ENCODE results near the gene TUBE1. TPM values are rescaled to one million over a fixed set of nuclear protein-coding genes. Genes with fewer than 3 reads are reported as not detected.

Gene TUBE1
- total and polyA plus RNA-seq, 2 experiments from 2014 or later: 26.3 to 27.7 TPM

DNA sequence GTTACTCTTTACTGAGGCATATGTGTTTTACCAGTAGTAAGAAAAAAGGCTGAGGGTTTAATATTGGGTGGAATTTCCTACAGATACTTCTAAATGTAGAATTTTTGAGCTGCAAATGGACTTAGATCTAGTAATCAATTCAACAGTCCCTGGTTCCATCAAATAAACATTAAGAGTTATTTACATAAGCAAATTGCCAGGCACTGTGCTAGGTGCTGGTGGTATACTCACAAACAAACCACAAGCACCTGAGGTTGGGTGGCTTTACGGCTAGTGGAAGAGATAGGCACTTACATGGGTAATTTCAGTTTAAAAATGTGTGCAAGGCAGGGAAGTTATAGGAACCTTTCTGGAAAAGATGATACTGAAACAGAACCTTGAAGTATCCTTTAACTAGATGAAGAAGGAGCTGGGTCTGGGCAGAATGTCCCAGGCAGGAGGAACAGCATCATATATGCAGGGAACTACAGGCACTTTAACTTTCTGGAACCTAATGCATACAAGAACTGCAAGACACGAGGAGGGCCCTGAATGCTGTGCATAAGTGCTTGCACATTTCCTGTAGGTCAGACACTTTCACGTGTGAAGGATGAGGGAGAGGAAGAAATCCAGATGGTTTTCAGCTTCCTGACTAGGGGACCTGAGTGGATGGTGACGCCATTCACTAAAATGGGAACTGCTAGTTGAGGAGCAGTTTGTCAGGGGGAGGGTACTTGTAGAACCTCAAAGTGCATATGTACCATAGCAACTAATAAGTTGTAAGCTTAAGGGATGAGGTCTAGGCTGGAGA lies 28.8 kb downstream of the TUBE1 start:
- Histone ChIP-seq H3K4me2 (no peak overlapping the region), H3K4me1 (ENCODE audit: insufficient read depth) (no peaks in the 10 kb centered on the region), H3F3A (replicated peaks; ENCODE audit: low read depth) (no peaks in the 10 kb centered on the region), H3K9me2 (ENCODE audit: insufficient read depth) (0 out of 2 replicates have a peak, but pooled peaks cover 4% of the 10 kb centered on the region), H4K20me1 (replicated peaks; ENCODE audit: insufficient read depth) (no peaks in the 10 kb centered on the region), H3K4me3 (no peak overlapping the region), H3K27me3 (ENCODE audit: insufficient read depth) (no peaks in the 10 kb centered on the region), H3K79me2 (replicated peaks; ENCODE audit: insufficient read depth) (no peaks in the 10 kb centered on the region), H3K27ac (ENCODE audit: low read depth) (no peak overlapping the region), H3K36me3 (ENCODE audit: insufficient read depth) (no peaks in the 10 kb centered on the region), H2AFZ (no peak overlapping the region; the same call in 1 of the 2 replicates)
- Mint-ChIP-seq H3K27me3 (ENCODE audit: insufficient read depth, low read depth, poor library complexity) (no peaks in the 10 kb centered on the region), H3K27ac (no peak overlapping the region), H3K36me3 (ENCODE audit: low read depth) (no peaks in the 10 kb centered on the region), H3K9me3 (no peaks in the 10 kb centered on the region), H3K4me1 (no peaks in the 10 kb centered on the region), H3K4me3 (no peak overlapping the region)
- no peak for ATAC-seq
- no peak for DNase-seq (ENCODE audit: low spot score)
- TF ChIP-seq EZH2 (IDR thresholded peaks at IDR 0.05; ENCODE audit: low read depth, unreplicated experiment) (no peak), CREB1 (CRISPR knock-in tag; IDR thresholded peaks at IDR 0.05; ENCODE audit: low read depth) (no peak), ETS1 (IDR thresholded peaks at IDR 0.05) (no peak), ZNF462 (CRISPR knock-in tag; IDR thresholded peaks at IDR 0.05) (no peak), REST (IDR thresholded peaks at IDR 0.05; ENCODE audit: unreplicated experiment) (no peak), NANOG (IDR thresholded peaks at IDR 0.05; ENCODE audit: borderline replicate concordance) (no peak), JUNB (IDR thresholded peaks at IDR 0.05; ENCODE audit: unreplicated experiment) (no peak), ZNF114 (CRISPR knock-in tag; IDR thresholded peaks at IDR 0.05) (no peak), STAT1 (IDR thresholded peaks at IDR 0.05; ENCODE audit: unreplicated experiment) (no peak)
- TF ChIP-seq, protein P1, sequence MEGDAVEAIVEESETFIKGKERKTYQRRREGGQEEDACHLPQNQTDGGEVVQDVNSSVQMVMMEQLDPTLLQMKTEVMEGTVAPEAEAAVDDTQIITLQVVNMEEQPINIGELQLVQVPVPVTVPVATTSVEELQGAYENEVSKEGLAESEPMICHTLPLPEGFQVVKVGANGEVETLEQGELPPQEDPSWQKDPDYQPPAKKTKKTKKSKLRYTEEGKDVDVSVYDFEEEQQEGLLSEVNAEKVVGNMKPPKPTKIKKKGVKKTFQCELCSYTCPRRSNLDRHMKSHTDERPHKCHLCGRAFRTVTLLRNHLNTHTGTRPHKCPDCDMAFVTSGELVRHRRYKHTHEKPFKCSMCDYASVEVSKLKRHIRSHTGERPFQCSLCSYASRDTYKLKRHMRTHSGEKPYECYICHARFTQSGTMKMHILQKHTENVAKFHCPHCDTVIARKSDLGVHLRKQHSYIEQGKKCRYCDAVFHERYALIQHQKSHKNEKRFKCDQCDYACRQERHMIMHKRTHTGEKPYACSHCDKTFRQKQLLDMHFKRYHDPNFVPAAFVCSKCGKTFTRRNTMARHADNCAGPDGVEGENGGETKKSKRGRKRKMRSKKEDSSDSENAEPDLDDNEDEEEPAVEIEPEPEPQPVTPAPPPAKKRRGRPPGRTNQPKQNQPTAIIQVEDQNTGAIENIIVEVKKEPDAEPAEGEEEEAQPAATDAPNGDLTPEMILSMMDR (conservative IDR thresholded peaks at IDR 0.05; ENCODE audit: low read depth in 2 of 2): no peak
